Stimulated activated CD8-positive, alpha-beta memory T cell treated with anti-CD3 and anti-CD28 coated beads, Interleukin-7, amount 100 ng/mL, for 48 hours (primary cell): ENCODE measurements around the gene TARDBP.
A peak's percentile ranks its signal among the peaks of the same experiment; 100 is the strongest.
"Not testable (repeated sequence)": the region's sequence is repeated elsewhere in the genome, so short reads cannot be mapped to it uniquely, and the experiment has no call there.

Experiments
- DNase-seq, 2 donors: peaks; one replicate each; pipeline ENCODE4 v3.0.0-alpha.2; 2020; ENCODE audit warnings: low read depth in 1 of 2; ENCODE audit errors: extremely low read depth in 1 of 2

The TARDBP gene

GRCh38 chr1:11059155-11059967 is 46.9 kb downstream of the TARDBP start:
- DNase-seq = no peak

GRCh38 chr1:11059968-11060830 is 47.7 kb downstream of the TARDBP start, which contains the start of gene SRM:
TSS of gene SRM (minus strand) at chr1:11060018. CDS start at chr1:11059943, 75 bp downstream.
- DNase-seq = peak; percentile 86 to 91

DNA sequence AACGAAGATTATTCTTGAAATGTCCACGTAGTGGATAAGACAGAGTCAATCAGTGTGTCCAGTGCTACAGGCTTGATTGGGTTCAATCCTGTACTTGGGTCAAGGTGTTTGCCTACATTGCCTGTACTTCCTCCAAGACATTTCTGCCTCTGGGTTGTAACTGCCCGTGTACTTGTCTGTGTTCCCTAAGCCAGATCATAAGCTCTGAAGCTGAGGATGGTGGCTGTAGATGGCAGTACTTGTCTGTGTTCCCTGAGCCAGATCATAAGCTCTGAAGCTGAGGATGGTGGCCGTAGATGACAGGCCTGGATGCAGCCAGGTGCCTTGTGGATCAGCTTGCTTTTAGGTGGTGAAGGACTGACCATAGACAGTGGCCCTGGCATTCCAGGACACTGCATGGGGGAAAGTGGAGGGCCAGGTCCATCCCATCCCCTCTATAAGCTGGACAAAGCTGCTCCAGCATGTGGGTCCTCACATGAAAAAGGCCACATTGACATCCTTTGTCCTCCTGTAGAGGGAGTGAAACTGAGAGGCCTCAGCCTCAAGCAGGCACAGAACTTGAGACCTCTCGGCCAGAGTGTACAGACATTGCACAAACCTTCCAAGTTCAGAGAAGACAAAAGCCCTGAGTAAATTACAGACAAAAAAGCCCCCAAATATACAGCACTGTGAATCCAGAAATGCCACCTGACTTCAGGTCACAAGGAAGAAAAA is 49.4 kb downstream of the TARDBP start:
- DNase-seq = no peak

- peak; percentile 39 to 47 for DNase-seq
These were observed 50.5 kb downstream of the TARDBP start for GRCh38 chr1:11062965-11063401.

DNA sequence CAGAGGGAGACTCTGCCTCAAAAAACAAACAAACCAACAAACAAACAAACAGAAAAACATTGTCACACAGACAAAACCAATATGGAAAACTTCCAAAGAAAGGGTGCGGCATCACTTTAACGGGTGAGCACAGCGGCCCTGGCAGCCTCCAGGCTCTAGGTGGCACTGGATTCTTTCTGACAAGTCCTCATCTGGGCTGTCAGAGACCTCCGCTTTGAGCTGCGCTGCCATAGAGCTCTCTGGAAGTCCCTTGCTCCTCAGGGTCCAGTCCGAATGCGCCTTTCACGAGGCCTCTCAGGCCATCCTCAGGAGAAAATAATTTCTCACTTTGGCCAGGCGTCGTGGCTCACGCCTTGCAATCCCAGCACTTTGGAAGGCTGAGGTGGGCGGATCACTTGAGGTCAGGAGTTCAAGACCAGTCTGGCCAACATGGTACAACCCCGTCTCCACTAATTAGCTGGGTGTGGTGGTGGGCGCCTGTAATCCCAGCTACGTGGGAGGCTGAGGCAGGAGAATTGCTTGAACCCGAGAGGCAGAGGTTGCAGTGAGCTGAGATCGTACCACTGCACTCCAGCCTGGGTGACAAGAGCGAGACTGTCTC is 51.6 kb downstream of the TARDBP start:
- not testable (repeated sequence) for DNase-seq

DNA sequence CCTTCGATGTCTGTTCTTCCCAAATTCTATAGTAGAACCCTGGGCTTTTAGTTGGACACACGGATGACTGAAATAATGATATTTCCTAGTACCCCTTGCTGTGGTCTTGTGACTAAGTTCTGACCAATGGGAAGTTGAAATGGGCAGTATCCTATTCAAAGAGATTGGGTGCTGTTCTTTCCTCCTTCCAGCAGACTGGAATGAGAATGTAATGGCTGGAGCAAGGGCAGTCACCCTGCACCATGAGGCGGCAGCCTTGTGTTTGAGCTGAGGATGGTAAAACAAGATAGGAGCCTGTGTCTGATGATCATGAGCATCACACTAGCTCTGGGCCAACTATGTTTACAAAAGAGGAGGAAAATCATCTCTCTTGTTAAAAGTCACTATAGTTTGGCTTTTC is 52.5 kb downstream of the TARDBP start:
- DNase-seq = no peak

GRCh38 chr1:11065796-11066195 is 53.3 kb downstream of the TARDBP start:
- no peak for DNase-seq

DNA sequence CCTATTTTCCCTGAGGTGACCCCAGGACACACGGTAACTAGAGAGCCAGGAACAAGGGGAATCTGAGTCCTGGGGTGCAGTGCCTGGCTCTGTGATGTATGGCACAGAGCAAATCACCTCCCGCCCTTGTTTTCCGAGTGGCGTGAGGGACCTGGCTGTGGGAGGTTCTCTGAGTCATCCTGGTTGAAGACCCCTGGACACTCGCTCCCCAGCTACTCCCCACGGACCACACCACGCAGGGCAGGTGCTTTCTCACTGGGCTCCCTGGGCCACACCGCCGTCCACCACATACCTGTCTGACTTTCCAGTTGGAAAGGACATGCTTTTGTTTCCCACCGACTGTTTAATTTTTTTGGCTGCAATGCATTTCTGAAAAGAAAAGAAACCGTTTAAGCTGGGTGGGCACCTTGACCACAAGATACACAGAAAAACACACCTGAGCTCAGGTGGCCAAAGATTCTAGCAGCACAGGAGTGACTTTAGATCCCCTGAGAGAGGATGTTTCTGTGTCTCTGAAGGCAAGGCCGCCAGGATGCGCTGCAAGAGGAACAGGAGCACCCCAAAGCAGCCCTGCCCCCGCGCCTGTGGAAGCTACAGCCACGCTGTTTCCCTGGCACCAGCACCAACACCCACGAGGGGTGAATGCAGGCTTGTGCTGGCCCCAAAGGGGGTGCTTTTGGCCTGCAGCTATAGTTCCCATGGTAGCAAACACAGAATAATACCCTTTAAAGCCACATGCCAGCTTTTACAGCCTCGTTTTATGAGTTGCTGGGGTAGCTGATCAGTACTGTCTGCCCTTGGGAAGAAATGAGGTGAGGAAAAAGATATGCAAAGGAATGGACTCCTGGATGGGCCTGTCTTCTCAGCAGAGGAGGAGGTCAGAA is 55.5 kb downstream of the TARDBP start:
- no peak for DNase-seq

GRCh38 chr1:11068600-11069473 is 56.4 kb downstream of the TARDBP start:
- DNase-seq = no peak

- no peak for DNase-seq
These were observed 58.4 kb downstream of the TARDBP start for GRCh38 chr1:11070876-11071275.

DNA sequence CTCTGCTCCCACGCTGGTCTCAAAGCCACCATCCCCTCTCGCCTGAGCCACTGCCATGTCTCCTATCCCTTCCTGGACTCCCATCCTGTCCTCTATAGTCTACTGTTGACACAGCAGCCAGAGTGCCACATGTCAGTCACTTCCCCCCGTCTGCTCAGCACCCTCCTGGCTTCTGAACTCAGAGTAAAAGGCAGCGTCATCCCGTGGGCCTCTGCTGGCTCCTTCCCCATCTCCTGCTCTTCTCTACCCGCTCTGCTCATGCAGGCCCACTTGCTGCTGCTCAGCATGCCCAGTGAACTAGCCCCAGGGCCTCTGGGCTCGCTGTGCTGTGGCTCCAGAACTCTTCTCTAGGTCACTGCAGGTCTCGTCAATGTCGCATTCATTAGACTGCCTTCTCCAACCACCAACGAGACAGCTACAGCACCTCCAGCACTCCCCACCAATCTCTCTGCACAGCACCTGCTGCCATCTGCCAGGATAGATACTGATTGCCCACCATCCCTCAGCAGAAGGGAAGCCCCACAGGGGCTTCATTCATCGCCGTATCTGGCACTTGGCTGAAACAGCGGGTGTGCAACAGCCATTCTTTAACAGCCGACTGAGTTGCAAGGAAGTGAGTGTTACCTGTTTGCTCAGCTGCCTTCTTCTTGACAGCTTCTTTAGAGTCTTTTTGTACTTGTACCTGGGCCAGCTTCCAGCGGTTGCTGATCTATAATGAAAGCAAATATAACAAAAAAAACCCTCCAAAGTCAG is 59.2 kb downstream of the TARDBP start:
- DNase-seq = no peak

DNA sequence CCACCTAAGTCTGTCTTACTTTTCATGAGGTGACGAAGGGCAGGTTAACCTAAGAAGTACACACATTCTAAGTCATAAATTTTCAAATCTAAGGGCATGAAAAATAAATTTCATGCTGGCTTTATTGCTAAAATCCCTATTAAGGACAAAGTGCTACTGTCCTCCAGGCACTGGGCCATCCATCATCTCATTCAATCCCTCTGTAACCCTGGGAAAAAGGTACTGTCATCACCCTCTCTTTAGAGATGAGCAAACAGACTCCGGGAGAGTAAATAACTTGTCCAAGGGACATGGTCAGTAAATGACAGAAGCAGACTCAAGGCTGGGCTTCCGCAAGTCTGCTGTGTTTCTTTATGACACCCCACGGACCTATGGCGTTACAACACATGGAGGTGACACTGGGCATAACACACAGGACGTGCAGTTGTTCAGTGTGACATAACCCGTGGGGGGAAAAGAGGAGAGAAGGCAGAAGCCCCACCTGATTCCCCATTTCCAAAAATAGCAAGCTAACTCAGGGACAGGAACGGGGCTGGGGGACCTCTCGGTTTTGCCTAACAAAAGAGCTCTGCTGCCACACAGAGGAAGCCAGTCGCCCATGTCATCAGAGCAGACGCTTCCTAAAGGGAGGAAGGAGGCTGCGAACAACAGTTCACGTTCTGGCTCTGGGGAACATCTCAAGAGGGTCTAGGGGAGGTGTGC is 59.9 kb downstream of the TARDBP start:
- no peak for DNase-seq

DNA sequence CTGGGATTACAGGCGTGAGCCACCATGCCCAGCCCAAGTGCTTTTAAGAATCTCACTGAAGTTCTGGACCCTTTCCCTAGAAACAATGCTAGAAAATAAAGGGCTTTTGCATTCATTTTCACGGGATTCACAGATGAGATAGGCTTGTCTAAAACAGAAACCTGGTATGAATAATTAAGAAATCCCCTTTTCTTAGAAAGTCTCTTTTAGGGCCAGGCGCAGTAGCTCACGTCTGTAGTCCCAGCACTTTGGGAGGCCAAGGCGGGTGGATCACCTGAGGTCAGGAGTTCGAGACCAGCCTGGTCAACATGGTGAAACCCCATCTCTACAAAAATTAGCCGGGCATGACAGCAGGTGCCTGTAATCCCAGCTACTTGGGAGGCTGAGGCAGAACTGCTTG is 60.9 kb downstream of the TARDBP start:
- not testable (repeated sequence) for DNase-seq
